Right ventricle myocardium inferior (tissue), 1 donor: ENCODE results near the gene BPGM. TPM values are rescaled to one million over a fixed set of nuclear protein-coding genes. Genes with fewer than 3 reads are reported as not detected.

Source experiments
- ATAC-seq: fragments of 200-7000 bp; cut with Tn5 transposase; one replicate; pipeline ENCODE4 v1.9.1; 2020; ENCODE audit warnings: mild to moderate bottlenecking, moderate library complexity
- DNase-seq: peaks from one replicate; pipeline ENCODE4 v3.0.0; 2021; ENCODE audit errors: missing footprints
- intact Hi-C: fragments of 100-400 bp; cut with DNase I; formaldehyde crosslinking; loops from one replicate; pipeline ENCODE4 v1.11.0; 2022
- long read RNA-seq: library from polyadenylated mRNA; unstranded; transcript quantifications from one replicate; pipeline ENCODE4 v2.0.0, GENCODE V29; 2021
- total RNA-seq: library from RNA; stranded (reverse); fragmentation: NEBNext Ultra II Directional; extraction: Animal tissue kit (Norgen Biotek cat#: 25700); gene quantifications from one replicate; pipeline ENCODE4 v1.2.1, GENCODE V29; 2021
- donor health status: DM: no; HTN: yes; CAD: no; lungs with severe emphysema.

Gene BPGM
- 14.0 TPM for total RNA-seq
- long read RNA-seq, transcript BPGM-201 (3 exons, 1,753 nt): major isoform, 5 of 8 reads
- long read RNA-seq, partial matches to known transcripts: 2 of 8 reads
- long read RNA-seq, other reads (novel, unspliced or antisense): 1 of 8 reads

- intact Hi-C loops: loop anchor here (10.0 kb wide), 1 partner anchor 528 kb away; the partner anchor contains the start of gene CYREN
- peak; percentile 96 for DNase-seq
- ATAC-seq: peak; percentile 100
These were observed at the start of gene BPGM for GRCh38 chr7:134646425-134647305. Gene BPGM, plus strand, starts transcription at chr7:134646853. Its CDS starts 14,655 bp downstream, at chr7:134661508.

- ATAC-seq: peak; percentile 26
- no peak for DNase-seq
- intact Hi-C loops: no loop called here
These were observed 47.3 kb upstream of the BPGM start for GRCh38 chr7:134599371-134599770.

GRCh38 chr7:134601459-134601858 lies 45.2 kb upstream of the BPGM start:
- DNase-seq (no peak), ATAC-seq (no peak)
- intact Hi-C loops: no loop called here

GRCh38 chr7:134602881-134603451 lies 43.7 kb upstream of the BPGM start:
- DNase-seq (no peak), ATAC-seq (no peak)
- intact Hi-C loops: no loop called here

GRCh38 chr7:134605978-134606923 lies 40.4 kb upstream of the BPGM start:
- intact Hi-C loops: loop anchor here (1.0 to 5.0 kb wide), 4 partner anchors 59 to 174 kb away; partner anchors contain the start of gene AKR1B15
- no peak for DNase-seq
- ATAC-seq: peak; percentile 29

GRCh38 chr7:134611611-134612151 lies 35.0 kb upstream of the BPGM start:
- intact Hi-C loops: no loop called here
- no peak for ATAC-seq
- DNase-seq: no peak

GRCh38 chr7:134612197-134612596 lies 34.5 kb upstream of the BPGM start:
- intact Hi-C loops: no loop called here
- no peak for DNase-seq
- ATAC-seq: no peak

GRCh38 chr7:134613623-134614347 lies 32.9 kb upstream of the BPGM start:
- intact Hi-C loops: no loop called here
- DNase-seq (no peak), ATAC-seq (peak; percentile 50)

GRCh38 chr7:134616611-134617010 lies 30.0 kb upstream of the BPGM start:
- ATAC-seq (no peak), DNase-seq (no peak)
- intact Hi-C loops: no loop called here

GRCh38 chr7:134618756-134619530 lies 27.7 kb upstream of the BPGM start:
- ATAC-seq: no peak
- intact Hi-C loops: no loop called here
- no peak for DNase-seq

GRCh38 chr7:134619627-134620331 lies 26.9 kb upstream of the BPGM start:
- ATAC-seq: no peak
- intact Hi-C loops: no loop called here
- DNase-seq: no peak

- DNase-seq: no peak
- intact Hi-C loops: no loop called here
- ATAC-seq: no peak
These were observed 24.2 kb upstream of the BPGM start for GRCh38 chr7:134622303-134622995.

GRCh38 chr7:134623193-134623592 lies 23.5 kb upstream of the BPGM start:
- DNase-seq (no peak), ATAC-seq (no peak)
- intact Hi-C loops: no loop called here

- no peak for ATAC-seq
- intact Hi-C loops: no loop called here
These were observed 21.1 kb upstream of the BPGM start for GRCh38 chr7:134625550-134625949.

GRCh38 chr7:134627109-134627774 lies 19.4 kb upstream of the BPGM start:
- ATAC-seq: no peak
- intact Hi-C loops: no loop called here
- no peak for DNase-seq

More at GRCh38 chr7:134625550-134625949, 21.1 kb upstream of the BPGM start:
- no peak for DNase-seq

GRCh38 chr7:134627775-134628153 lies 18.9 kb upstream of the BPGM start:
- intact Hi-C loops: no loop called here
- DNase-seq (no peak), ATAC-seq (no peak)
